ENCODE measurements around the gene ABCA13.
"Not testable (repeated sequence)": the region's sequence is repeated elsewhere in the genome, so short reads cannot be mapped to it uniquely, and the experiment has no call there.

ABCA13 gene

GRCh38 chr7:48176356-48176893 lies 5.2 kb downstream of the ABCA13 start:
- peak; percentile 32 for DNase-seq

DNA sequence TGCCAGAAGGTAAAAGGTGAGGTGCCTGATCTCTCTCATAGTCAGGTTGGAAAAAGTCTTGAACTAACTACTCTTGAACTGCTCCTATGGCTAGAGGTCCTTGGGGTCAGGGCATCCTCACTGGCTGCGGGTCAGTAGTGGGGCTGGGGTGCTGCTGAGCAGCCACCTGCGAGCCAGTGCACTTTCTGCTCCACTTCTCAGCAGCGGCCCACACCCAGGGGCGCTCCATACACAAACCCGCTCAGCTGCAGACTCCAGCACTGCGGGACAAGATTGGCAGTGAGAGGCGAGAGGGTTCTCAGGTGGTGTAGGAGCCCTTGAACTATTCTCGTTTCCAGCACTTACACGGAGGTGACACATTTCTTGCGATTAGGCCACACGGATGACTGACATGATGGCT lies 6.0 kb downstream of the ABCA13 start:
- no peak for DNase-seq

- no peak for DNase-seq
These were observed 8.3 kb downstream of the ABCA13 start for GRCh38 chr7:48179496-48180030.

DNA sequence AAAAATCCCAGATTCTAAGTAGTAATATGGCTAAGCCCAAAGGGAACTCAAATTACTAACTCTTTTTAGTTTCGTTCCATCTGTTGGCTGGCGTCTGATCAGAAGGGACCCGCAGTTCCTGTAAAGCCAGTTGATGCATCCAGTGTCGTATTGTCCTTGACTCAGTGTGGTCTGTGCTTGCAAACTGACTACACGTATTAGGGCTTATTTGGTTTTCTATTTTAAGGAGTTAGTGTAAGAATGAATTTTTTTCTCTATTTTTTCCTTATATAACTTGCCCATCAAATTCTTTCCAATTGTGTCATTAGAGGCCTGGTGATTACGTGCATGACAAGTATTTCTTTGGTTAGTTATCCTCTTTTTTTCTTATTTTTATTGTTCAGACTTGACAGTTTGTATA lies 9.7 kb downstream of the ABCA13 start:
- peak; percentile 78 for DNase-seq

- DNase-seq = peak; percentile 59
These were observed 11.6 kb downstream of the ABCA13 start for GRCh38 chr7:48182718-48183369.

DNA sequence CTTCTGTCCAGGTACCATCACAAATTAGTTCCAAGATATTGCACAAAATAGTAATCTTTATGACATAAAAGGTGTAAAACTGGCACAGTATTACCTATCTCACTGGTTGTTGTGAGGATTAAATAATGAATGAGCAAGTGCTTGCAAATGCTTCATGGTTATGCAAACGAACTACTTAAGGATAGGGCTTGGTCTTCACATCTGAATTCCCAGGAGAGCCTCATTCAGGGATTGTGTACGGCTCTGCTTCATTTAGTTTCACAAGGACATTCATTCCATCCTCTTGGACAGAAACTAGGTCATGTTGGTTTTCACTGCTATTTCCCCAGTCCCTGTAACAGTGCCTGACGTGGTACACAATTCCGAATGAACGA lies 12.1 kb downstream of the ABCA13 start:
- DNase-seq = peak; percentile 25

- no peak for DNase-seq
These were observed 12.7 kb downstream of the ABCA13 start for GRCh38 chr7:48183965-48184364.

GRCh38 chr7:48188776-48189520 lies 17.7 kb downstream of the ABCA13 start:
- DNase-seq = peak; percentile 45

- DNase-seq = no peak
These were observed 21.7 kb downstream of the ABCA13 start for GRCh38 chr7:48192996-48193395.

DNA sequence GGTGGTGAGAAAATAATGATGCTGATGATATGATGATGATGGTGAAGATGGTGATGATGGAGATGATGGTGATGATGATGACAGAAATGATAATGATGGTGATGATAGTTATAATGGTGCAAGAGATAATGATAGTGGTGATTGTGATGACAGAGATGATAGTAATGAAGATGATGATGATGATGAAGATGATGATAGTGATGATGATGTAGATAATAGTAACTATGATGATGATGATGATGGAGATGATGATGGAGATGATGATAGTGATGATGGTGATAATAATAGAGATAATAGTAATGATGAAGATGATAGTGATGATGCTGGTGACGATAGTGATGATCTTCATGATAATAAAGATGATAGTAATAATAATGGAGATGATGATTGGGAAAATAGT lies 22.2 kb downstream of the ABCA13 start:
- DNase-seq = no peak

- DNase-seq = not testable (repeated sequence)
These were observed 29.8 kb downstream of the ABCA13 start for GRCh38 chr7:48200946-48201589.

- not testable (repeated sequence) for DNase-seq
These were observed 31.7 kb downstream of the ABCA13 start for GRCh38 chr7:48202916-48203315.

DNA sequence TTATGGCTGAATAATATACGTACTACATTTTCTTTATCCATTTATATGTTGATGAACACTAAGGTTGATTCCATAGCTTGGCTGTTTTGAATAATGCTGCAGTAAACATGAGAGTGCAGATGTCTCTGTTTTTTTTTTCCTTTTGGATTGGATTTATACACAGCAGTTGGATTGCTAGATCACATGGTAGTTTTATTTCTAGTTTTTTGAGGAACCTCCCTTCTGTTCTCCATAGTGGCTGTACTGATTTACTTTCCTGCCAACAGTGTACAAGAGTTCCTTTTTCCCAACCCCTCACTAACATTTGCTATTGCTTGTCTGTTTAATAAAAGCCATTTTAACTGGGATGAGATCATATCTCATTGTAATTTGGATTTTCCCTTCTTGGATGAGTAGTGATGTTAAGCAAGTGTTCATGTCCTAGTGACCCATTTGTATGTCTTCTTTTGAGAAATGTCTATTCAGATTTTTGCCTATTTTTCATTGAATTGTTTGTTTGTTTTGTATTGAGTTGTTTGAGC lies 36.0 kb downstream of the ABCA13 start:
- no peak for DNase-seq

- DNase-seq = no peak
These were observed 37.8 kb downstream of the ABCA13 start for GRCh38 chr7:48209004-48209600.

GRCh38 chr7:48213226-48213625 lies 42.0 kb downstream of the ABCA13 start:
- no peak for DNase-seq

DNA sequence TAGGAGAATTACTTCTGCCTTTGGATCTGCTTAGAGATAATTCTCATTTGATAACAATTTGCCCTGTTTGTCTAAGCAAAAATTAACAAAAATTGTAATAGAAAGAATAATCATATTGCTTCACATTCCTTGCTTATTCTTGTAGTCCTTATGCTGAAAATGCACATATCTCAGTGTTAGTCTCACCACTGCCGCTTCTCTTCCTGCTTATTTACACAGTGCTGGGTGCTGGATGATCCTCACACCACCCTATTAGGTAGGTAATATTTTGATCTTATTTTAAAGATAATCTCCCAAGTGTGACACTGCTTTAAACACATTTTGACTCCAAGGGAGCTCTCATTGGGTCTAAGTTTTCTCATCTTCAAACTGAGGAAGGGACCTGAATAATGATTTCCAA lies 46.0 kb downstream of the ABCA13 start:
- DNase-seq = no peak

DNA sequence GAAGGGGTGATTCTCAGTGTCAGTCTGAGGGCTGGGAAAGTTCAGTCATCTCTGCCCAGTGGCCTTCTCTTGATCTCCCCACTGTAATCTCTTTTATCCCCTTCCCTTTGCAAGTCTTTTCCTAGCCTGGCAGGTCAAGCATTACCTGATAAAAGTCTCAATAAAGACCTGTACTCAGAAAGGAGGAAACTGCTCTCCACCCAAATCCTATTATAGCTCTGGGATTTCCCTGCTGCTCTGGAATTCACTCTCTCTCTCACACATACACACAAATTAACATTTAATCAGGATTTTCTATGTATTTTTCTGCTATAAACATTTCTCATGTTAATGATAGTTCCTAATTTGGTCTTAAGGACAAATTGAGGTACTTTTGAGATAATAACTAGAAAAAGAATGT lies 46.5 kb downstream of the ABCA13 start:
- DNase-seq = no peak

- no peak for DNase-seq
These were observed 52.8 kb downstream of the ABCA13 start for GRCh38 chr7:48224042-48224441.

DNA sequence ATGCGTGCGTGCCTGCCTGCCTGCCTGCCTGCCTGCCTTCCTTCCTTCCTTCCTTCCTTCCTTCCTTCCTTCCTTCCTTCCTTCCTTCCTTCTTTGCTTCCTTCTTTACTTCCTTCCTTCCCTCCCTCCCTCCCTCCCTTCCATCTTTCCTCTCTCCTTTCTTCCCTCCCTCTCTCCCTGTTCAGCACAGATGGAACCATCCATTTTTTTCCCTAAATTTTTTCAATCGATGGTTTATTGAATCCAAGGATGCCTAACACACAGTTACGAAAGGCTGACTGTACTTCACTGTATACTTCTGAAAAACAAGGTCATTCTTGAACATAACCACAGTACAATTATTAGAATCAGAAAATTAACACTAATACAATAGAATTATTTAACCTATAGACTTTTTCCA lies 53.8 kb downstream of the ABCA13 start:
- no peak for DNase-seq

DNA sequence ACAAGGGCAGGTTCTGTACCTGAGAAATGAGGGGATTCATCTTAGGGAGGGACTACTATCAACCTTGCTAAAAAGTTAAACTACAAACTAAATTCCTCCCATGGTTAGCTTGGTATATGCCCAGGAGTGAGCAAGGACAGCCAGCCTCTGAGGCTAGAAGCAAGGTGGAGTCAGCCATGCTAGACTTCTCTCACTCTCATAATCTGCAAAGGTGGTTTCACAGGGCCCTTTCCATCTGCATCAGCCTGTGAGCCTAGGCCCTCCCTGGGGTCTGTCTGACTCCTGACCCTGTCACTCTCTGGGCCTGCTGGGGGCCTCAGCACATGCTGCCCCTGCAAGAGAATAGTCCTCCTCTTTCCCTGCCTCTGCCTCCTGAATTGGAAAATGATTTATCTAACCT lies 66.1 kb downstream of the ABCA13 start:
- DNase-seq = no peak

GRCh38 chr7:48242846-48243245 lies 71.6 kb downstream of the ABCA13 start:
- no peak for DNase-seq

- peak; percentile 56 for DNase-seq
These were observed 73.6 kb downstream of the ABCA13 start for GRCh38 chr7:48244864-48245271.
